Breast epithelium (tissue), 3 donors: ENCODE results near the gene HYAL3.

Experiments
- POLR2A ChIP-seq: fragments of 450-650 bp; IDR thresholded peaks from one replicate; pipeline ENCODE4 v1.6.1; 2016; ENCODE audit warnings: antibody characterized with exemption, mild to moderate bottlenecking, moderate library complexity
- TF ChIP-seq, protein P1 (sequence below), 3 donors: fragments of 450-650 bp; IDR thresholded peaks; one replicate each; pipeline ENCODE4 v1.5.1; 2016 to 2017; ENCODE audit warnings: antibody characterized with exemption in 3 of 3, mild to moderate bottlenecking in 3 of 3, moderate library complexity in 3 of 3

- TF ChIP-seq, protein P1, sequence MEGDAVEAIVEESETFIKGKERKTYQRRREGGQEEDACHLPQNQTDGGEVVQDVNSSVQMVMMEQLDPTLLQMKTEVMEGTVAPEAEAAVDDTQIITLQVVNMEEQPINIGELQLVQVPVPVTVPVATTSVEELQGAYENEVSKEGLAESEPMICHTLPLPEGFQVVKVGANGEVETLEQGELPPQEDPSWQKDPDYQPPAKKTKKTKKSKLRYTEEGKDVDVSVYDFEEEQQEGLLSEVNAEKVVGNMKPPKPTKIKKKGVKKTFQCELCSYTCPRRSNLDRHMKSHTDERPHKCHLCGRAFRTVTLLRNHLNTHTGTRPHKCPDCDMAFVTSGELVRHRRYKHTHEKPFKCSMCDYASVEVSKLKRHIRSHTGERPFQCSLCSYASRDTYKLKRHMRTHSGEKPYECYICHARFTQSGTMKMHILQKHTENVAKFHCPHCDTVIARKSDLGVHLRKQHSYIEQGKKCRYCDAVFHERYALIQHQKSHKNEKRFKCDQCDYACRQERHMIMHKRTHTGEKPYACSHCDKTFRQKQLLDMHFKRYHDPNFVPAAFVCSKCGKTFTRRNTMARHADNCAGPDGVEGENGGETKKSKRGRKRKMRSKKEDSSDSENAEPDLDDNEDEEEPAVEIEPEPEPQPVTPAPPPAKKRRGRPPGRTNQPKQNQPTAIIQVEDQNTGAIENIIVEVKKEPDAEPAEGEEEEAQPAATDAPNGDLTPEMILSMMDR (IDR thresholded peaks at IDR 0.05) = no peak
- TF ChIP-seq POLR2A = no peak
These were observed 27.8 kb downstream of the HYAL3 start for GRCh38 chr3:50271314-50271936.
